Activated CD4-positive, alpha-beta T cell treated with anti-CD3 and anti-CD28 coated beads for 24 hours (primary cell): Measurements from ENCODE around the gene COPZ2.
A peak's percentile ranks its signal among the peaks of the same experiment; 100 is the strongest.
"Not testable (repeated sequence)": the region's sequence is repeated elsewhere in the genome, so short reads cannot be mapped to it uniquely, and the experiment has no call there.

Experiments used
- DNase-seq, 2 donors: peaks; one replicate each; pipeline ENCODE4 v3.0.0-alpha.2; 2020; ENCODE audit warnings: low read depth in 2 of 2

The COPZ2 gene

DNA sequence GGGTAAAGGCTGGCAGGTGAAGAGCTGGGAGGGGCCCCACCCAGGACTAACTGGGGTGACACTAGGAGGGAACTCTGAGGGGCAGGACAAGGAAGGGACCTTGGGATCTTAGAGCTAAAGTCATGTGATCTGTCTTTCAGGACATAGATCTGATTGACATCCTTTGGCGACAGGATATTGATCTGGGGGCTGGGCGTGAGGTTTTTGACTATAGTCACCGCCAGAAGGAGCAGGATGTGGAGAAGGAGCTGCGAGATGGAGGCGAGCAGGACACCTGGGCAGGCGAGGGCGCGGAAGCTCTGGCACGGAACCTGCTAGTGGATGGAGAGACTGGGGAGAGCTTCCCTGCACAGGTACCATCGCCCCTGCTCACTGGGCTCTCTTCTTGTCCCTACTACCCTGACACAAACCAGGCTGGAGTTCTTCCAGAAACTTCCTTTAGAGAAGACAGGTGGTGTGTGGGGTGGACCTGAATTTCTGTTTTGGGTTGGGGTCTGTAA, 18.7 kb upstream of the COPZ2 start:
- no peak for DNase-seq

DNA sequence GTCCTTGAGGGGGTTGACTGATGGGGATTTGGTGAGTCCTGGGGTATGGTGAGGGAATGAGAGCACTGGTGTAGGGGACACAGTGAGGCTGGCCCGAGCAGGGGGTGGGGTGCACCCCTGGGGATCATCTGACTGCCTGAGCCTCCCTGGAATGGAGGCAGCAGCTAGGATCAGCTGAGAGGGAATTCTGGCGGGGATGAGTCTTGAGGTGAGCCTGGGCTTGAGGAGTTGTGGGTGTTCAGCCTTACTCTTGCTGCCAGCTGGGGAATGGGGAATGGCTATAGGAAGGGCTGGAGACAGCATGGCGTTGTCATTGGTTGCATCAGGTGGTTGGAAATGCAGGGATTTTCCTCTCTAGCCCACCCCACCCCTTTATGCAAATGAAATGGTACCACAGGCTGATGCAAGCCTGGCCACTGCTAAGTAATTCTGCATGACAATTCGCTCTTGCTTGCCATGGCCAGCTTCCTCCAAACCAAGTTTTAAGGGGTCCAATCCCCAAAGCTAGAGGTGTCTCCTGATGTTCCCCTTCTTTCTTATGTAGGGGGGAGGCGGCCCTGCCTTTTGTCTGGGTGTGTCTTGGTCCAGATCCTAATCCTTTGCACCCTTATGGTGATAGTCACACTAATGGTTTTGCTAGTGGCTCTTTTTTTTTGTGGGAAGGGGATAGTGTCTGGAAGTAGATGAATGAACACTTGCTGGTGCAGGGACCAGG, 18.1 kb upstream of the COPZ2 start:
- peak in 1 of 2 donors; percentile 22 for DNase-seq

DNA sequence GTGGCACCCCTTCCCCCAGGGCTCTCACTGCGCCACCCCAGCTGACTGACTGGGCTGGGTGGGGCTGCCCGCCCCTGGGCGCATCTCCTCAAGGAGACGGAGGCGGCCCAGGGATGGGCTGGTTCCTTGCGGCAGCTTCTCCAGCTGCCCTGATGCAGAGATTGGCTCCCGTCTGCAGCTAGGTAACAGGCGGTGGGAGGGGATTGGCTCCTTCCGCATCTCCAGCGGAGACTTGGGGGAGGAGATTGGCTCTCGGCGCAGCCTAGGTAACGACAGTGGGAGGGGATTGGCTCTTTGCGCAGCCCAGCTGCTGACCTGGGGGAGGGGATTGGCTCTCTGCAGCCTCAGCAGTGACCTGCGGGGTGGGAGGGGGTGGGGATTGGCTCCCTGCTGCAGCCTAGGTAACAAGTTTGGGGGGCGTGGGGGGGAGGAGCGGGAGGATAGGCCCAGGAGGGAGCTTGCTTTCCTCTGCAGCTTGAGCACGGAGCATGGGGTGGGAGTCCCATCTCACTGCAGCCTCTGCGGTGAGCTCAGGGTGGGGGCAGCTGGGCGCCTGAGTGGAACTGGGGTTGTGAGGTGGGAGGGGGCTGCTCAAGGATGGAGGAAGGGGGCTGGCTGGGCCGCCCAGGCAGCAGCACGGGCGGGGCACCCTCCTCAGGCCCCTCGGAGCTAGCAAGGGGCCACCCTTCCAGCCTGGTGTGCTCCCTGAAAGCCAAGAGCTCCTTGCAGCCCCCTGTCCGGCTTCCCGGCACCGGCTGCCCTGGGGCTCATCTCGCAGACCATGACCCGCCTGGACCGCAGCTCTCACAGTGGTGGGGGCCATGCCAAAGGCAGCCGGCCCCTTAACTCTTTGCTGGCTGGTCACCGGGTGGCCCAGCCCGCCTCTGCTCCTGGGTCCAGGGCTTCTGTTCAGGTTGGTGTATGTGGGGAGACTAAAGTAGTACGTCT, 16.9 kb upstream of the COPZ2 start:
- no peak for DNase-seq

DNA sequence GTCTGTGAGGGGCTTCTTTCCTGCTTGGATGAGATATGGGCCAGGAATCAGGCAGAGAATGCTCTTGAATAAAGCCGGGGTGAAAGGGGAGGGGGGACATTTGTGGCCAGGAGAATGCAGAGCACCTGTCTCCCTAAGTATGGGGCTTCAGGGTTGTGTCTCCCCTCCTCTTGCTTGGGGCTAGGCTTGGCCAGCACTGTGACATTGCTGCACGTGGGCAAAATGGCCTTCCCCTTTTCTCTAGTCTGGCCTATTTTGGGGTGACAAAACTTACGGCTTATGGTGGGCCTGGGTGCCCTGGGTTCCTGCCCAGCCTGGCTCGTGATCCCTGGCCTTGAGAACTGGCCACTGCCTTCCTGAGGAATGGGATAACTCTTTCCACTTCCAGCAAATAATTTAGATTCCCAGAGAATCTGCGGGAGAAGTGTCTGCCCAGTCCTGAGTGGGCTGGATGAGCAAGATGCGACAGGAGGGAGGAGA, 16.2 kb upstream of the COPZ2 start:
- DNase-seq: no peak

DNA sequence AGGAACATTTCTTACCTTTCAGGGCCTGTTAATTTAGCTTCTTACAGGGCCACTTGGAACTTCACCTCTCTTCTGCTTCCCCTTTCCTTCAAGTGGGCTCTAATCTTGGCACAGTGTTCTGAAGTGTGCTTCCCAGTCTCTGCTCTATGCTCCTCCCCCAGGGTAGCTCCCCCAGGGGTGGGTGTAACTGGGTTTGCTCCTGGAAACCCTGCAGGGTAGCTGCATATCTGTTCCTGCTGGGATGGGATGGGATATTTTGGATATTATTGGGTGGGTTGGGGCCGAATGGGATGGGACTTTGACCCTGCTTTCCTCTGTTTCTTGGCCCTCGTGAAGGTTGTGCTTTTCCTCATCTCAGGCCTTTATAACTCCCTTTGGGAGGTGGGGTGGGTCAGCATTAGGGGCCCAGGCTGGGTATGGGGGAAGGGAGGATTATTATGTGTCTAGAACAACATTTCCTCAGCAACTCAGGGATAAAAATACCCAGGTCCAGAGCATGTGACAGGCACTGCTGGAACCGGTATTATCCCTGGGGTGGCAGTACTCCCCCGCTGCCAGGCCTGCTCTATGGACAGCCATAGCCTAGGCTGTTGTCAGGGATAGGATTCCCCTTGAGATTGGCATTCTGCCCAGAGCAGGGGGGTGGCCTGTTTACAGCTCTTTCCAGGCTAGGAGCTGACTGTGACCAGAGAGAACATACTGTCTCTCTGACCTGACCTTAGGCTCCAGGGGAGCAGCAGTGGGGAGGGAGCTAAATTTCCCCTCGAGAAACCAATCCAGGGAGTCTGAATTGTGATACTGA, 15.6 kb upstream of the COPZ2 start:
- no peak for DNase-seq

DNA sequence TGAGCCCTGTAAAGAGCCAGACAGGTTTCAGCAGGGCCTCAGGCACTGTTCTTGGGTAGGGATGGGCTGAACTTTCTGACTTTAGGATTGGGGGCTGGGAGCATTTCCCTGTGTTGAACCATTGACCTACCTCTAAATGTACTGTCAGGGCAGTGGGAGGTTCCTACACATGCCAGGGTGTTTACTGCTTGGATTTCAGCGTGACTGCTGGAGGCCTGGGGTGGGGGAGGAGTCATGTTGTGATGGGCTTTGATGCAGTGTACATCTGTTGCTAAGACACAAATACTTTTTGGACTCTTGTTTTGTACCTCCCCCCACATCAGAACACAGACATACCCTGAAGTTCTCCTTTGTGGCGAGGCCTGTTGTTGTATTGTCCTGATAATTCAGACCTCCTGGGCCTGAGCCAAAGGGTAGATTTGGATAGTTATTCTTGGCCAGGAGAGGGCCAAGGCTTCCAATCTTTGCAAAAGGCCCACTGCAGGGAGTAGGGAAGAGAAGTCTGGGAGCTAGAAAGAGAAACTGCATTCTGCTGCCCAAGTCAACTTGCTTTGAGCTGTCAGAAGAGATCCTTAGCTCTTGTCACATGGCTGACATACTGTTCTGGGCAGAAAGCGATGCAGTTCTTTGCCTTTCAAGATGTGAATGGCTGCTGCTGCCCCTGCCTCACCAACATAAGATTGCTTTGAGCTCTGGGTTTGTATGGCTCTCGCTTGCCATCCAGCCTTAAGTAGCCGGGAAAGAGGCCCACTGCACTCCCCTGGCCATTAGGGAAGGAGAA, 14.3 kb upstream of the COPZ2 start:
- no peak for DNase-seq

DNA sequence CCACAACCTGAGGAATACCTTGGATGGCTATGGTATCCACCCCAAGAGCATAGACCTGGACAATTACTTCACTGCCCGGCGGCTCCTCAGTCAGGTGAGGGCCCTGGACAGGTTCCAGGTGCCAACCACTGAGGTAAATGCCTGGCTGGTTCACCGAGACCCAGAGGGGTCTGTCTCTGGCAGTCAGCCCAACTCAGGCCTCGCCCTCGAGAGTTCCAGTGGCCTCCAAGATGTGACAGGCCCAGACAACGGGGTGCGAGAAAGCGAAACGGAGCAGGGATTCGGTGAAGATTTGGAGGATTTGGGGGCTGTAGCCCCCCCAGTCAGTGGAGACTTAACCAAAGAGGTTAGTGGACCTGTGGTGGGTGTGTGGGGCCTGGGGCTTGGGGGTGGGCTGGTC, 13.7 kb upstream of the COPZ2 start:
- DNase-seq: no peak

DNA sequence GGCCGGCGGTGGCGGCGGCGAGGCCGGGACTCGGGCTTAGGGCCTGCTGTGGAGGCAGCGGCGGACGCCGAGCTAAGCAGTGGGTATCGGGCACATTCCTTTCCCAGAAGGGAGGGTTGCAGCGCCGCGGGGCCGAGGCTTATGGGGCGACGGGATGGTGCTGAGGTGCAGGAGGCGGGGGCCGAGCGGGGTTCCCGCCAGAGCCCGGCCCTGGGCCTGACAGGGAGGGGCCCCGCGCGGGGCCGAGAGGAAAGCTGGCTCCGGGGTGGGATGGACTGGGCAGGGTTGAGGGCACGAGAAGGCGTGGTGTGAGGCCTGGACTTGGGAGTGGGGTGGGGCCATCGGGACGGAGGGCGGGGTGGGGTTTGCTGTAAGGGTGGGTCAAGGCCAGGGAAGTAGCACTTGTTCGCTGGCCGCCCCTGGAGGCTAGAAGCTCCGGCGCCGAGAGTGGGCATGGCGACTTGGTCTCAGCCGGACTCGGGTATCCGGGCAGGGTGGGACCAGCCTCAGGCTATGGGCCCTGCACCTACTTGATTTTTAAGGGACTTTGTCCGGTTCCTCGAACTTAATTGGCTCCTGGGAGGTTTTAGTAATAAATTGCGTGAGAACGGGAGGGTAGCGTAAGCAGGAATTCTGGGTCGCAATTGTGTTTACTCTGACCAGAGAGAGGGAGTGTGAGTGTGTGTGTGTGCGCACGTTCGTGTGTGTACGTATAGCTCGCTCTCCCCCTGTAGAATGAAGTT, 11.0 kb upstream of the COPZ2 start:
- DNase-seq: no peak

DNA sequence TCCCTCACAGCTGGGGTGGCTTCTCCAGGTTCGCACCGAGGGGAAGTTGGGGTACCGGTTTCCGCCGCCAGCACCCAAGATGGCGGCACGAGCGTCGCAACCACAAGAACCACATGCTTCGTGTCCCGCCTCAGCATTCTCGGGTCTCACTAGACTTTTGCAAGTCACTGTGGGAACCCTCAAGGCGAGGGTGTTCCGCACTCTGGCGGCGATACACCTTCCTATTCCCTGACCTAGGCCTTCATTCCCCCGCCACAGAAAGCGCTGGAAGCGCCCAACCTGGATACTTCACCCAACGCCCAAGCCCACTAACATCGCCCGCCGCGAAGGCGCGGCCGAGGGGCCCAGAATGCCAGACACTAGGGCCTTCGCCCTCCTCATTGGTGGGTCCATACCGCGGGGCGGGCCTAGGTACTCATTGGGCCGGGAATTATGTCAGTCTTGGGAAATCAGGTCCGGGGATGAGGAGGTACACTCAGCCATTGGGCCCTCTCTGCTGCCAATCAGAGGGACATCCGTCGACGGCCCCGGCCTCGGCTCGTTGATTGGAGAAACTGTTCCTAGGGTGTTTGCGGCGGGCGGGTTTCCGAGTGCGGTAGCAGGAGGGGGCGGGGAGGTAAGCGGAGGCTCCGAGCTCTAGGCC, 10.3 kb upstream of the COPZ2 start, which contains the start of gene NFE2L1:
Gene NFE2L1 (plus strand): TSS at position 619 of the 643 bp plus-strand sequence. CDS start 2,760 bp downstream, outside the sequence.
- peak; percentile 95 for DNase-seq

DNA sequence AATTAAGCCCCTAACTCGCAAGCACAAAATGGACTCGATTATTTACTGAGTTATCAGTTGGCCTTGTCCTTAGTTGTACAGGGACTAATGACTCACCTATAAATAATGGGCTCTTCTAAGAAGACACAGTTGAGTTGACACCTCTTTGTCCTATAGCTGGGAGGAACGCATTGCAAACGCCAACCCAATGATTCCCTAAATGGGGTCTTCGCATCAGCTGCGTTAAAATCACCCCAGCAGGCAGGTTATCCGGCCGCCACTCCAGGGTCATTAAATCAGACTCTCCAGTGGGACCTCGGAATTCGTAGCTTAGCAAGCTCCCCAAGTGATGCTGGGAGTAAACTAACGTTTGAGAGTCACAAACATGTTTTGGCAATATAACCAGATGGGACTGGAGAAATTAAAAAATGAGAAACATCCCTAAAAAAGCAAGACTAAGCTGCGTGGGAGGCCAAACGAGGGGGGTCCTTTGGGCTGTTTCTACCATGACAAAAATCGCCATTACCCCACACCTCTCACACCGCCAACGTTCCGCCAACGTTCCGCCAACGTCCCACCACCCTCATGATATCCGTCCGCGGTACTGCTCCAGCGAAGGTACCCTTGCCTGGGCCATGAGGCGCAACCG, 9.6 kb upstream of the COPZ2 start:
- no peak for DNase-seq

DNA sequence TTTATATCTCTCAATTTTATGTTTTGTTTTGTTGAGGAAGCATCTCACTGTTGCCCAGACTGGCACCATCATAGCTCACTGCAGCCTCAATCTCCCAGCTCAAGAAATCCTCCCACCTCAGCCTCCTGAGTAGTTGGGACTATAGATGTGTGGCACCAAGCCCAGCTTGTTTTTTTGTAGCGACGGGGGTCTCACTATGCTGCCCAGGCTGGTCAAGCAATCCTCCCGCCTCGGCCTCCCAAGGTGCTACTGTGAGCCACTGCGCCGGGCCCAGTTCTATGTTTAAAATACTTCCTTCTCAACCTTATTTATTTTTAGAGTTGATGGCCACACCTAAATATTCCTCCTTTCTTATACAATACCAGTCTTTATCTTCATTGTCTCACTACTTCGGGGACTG, 8.7 kb upstream of the COPZ2 start:
- DNase-seq: no peak

DNA sequence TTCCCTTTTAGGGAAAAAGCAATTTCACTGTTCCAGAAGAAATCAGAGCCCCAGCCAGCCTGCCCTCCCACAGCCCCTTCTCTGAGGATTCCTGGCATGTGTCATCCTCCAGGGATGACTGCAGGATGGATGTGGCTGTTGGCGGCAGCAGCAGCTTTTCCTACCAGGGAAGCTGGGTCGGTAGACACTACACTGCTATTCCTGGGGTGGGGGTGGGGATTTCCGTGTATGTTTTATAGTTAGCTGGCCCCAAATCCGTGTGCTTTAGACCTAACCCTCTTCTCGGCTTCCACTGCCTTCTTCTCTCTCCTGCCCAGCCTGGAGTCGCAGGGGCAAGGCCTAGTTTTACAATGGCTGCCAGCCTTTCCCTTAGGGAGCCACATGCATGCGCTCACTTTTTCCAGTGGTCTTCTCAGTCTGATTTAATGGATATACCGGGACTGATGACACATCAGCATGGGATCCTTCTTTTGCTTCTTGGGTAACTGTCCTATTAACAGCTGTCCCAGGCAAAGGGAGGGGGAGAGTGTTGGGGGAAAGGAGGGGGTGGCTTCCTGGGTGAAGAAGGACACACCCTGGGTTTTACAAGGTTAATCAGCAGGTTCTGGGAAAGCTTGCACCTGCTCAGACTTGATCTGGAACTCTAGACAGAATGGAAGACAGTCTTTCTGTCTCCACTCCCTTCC, 7.9 kb upstream of the COPZ2 start:
- no peak for DNase-seq

DNA sequence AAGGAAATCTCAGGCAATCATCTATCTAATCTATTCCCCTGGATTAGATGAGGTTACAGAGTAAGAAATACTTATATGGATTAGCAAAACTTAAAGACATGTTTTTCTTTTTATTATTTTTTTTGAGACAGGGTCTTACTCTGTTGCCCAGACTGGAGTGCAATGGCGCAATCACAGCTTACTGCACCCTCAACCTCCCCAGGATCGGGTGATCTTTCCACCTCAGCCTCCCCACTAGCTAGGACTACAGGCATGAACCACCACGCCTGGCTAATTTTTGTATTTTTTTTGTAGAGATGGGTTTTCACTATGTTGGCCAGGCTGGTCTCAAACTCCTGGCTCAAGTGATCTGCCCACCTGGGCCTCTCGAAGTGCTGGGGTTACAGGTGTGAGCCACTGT, 7.3 kb upstream of the COPZ2 start:
- no peak for DNase-seq

DNA sequence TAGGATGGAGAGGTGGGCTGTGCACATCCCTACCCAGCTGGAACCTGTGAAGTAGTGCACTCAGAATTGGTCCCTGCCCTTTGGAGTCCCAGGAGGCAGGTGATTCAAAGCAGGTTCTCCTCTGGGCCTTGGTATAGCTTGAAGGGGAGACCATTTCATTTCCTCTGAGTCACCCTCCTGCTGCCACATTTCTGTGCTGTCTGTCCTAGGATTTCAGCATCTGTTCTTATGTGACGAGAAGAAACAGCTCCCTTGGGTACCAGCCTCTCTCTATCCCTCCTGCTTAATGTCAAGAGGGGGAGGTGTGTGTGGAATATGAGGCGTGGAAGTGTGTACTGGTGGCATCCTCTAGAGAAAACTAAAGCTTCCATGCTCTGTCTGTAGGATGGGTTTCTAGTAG, 5.6 kb upstream of the COPZ2 start:
- DNase-seq: no peak

DNA sequence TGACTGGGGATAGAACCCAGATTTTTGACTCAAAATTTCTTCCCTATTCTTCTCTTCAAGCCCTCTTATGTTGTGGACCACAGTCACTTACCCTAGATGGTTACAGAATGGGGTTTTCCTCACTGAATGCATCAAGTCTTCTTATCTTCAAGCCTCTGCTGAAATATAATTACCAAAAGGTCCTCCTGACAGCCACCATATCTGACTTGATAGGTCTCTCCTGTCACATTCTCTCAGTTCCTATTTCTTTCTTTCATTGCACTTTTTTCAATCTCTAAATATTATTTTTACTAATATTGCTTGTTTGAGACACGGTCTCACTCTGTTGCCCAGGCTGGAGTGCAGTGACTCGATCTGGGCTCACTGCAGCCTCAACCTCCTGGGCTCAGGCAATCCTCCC, 1.1 kb upstream of the COPZ2 start:
- no peak for DNase-seq

DNA sequence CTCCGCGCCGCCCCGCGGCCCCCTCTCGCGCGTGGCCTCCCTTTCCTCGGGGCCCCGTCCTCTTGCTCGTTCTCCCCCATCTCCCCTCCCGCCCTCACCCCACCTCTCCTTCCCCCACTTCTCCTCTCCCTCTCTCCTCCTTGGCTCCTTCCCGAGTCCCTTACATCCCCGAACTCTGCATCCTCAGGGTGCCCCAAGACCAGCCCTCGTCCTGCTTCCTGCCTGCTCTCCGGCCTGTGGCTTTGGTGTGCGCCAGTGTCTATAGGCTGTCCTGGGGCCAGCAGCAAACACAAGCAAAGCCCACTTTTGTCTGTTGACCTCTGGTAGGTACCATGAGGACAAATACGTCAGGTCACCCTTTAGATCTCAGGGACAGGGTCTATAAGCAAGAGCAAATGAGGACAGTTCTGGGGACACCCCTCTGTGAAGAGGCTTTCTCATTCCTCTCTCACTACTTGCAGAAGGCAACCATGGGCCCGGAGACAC, 284 bp upstream of the COPZ2 start:
- DNase-seq: no peak

DNA sequence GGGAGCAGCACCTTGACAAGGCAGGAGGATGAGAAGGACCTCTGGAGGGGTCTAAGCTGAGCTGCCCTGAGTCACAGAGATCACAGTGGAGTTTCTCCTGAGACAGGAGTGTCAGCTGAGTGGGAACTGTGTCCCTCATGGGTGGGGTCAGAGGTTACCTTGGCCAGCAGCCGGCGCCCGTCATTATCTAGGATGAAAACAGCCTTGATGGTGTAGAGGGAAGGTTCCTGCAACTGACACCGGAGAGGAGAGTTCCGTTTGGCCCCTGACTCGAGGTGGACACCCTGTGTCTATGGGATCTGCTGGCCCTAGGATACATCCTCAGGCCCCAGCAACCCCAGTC, 933 bp downstream of the COPZ2 start:
- no peak for DNase-seq

DNA sequence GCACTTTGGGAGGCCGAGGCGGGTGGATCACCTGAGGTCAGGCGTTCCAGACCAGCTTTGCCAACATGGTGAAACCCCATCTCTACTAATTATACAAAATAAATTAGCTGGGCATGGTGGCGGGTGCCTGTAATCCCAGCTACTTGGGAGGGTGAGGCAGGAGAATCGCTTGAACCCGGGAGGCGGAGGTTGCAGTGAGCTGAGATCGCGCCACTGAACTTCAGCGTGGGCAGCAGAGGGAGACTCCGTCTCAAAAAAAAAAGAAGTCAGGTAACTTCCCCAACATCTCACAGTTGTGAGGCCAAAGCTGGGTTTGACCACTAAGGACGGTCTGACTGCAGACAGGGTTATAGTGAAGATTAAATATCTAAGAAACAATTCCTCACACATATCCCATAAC, 2.9 kb downstream of the COPZ2 start:
- not testable (repeated sequence) for DNase-seq

DNA sequence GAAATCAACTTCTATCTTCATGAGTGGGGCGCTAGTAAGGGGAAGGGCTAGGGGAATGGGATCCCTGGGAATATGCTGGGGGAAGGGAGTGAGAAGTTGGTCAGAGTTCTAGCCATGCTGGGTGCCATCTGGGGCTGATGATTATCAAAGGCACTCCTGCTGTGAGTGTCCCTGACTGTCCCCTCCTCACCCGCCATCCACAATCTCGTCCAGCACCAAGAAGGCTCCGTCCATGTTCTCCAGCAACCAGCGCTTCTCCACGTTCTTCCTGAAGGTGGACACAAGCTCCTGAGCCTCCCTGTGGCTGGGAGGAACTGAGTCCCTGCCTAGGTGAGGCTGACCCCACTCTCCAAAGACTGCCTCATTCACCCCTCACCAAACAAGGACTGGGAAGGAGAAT, 5.6 kb downstream of the COPZ2 start:
- DNase-seq: no peak
